Camera-type eye (tissue), 1 donor: ENCODE measurements around the gene MARCHF7. TPM values are rescaled to one million over a fixed set of nuclear protein-coding genes. Genes with fewer than 3 reads are reported as not detected.

ENCODE experiments used
- total RNA-seq: library from RNA; depleted of rRNA; stranded (reverse); fragments of >200 nt; gene quantifications from one replicate; pipeline ENCODE4 v1.2.3, GENCODE V29; 2014

The MARCHF7 gene, protein sequence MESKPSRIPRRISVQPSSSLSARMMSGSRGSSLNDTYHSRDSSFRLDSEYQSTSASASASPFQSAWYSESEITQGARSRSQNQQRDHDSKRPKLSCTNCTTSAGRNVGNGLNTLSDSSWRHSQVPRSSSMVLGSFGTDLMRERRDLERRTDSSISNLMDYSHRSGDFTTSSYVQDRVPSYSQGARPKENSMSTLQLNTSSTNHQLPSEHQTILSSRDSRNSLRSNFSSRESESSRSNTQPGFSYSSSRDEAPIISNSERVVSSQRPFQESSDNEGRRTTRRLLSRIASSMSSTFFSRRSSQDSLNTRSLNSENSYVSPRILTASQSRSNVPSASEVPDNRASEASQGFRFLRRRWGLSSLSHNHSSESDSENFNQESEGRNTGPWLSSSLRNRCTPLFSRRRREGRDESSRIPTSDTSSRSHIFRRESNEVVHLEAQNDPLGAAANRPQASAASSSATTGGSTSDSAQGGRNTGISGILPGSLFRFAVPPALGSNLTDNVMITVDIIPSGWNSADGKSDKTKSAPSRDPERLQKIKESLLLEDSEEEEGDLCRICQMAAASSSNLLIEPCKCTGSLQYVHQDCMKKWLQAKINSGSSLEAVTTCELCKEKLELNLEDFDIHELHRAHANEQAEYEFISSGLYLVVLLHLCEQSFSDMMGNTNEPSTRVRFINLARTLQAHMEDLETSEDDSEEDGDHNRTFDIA
- 284 TPM for total RNA-seq

DNA sequence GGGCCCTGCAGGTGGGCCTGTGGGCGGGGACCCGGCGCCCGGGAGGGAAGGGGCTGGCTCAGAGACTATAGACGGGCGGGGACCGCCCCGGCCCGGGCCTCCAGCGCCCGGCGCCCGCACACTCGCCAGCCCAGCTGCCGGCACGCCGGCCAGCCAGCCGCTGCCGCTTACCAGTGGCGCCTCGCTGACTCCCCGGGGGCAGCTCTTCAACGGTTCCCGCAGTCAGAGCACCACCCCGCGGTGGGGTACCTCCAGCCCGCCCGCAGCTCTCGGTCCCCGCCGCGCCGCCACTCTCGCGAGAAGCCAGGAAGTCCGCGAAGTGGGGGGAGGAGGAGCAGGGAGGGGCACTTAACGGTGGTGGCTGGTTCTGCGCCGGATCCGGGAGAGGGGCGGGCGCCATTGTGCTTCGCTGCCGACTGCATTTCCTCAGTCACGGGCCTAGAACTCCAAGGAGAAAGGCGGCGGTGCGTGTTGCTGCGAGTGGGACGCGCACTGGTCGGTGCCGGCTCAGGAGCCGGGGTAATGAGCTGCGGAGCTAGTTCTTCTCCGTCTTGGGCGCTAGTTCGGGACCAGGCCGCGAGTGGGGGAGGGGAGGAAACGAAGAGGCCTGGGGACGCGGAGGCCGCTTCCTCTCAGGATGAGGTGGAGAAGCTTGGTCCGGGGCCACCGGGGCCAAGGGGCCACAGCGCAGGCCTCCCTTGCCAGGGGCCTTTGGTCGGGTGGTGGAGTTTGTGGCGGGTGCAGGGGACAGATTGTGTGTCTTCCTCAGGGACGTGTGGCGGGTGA lies at the start of gene MARCHF7:
Gene MARCHF7, plus strand, starts transcription at position 364 of the 786 bp plus-strand sequence. CDS start 16,517 bp downstream, outside the sequence.

Other genes starting within 250 kb of the MARCHF7 start
- gene BAZ2B, start 96.0 kb upstream of the MARCHF7 start, total RNA-seq, result 499 TPM
- 28.5 TPM for gene CD302, start 85.7 kb downstream of the MARCHF7 start, total RNA-seq
- 7.6 TPM for gene LY75, start 192.2 kb downstream of the MARCHF7 start, total RNA-seq